ENCODE results near the gene LRP1. TPM values are rescaled to one million over a fixed set of nuclear protein-coding genes. Genes with fewer than 3 reads are reported as not detected.

Gene LRP1
- total RNA-seq, 1 donor from 2014 or later: 24.7 TPM

- no peaks in the 10 kb centered on the region for H3K9me3 Mint-ChIP-seq (ENCODE audit: unreplicated experiment)
- H3K36me3 Mint-ChIP-seq (ENCODE audit: low read depth, unreplicated experiment): no peaks in the 10 kb centered on the region
- no peak for DNase-seq (ENCODE audit: low spot score)
- no peak overlapping the region for H3K4me3 Mint-ChIP-seq (ENCODE audit: unreplicated experiment)
- H3K4me1 Mint-ChIP-seq (ENCODE audit: unreplicated experiment): no peaks in the 10 kb centered on the region
- H3K27ac Mint-ChIP-seq (ENCODE audit: unreplicated experiment): no peak overlapping the region
- H3K27me3 Mint-ChIP-seq (ENCODE audit: unreplicated experiment): peaks cover 2% of the 10 kb centered on the region
- no peak for TF ChIP-seq CTCF (IDR thresholded peaks at IDR 0.05; ENCODE audit: unreplicated experiment)
Measured at GRCh38 chr12:57123813-57124212, 4.5 kb upstream of the LRP1 start.

GRCh38 chr12:57124261-57124877 lies 3.9 kb upstream of the LRP1 start:
- peak; percentile 81 for DNase-seq (ENCODE audit: low spot score)
- H3K27me3 Mint-ChIP-seq (ENCODE audit: unreplicated experiment): peaks cover 2% of the 10 kb centered on the region
- no peaks in the 10 kb centered on the region for H3K4me1 Mint-ChIP-seq (ENCODE audit: unreplicated experiment)
- no peak overlapping the region for H3K27ac Mint-ChIP-seq (ENCODE audit: unreplicated experiment)
- no peaks in the 10 kb centered on the region for H3K36me3 Mint-ChIP-seq (ENCODE audit: low read depth, unreplicated experiment)
- no peaks in the 10 kb centered on the region for H3K9me3 Mint-ChIP-seq (ENCODE audit: unreplicated experiment)
- peak; percentile 97 for TF ChIP-seq CTCF (IDR thresholded peaks at IDR 0.05; ENCODE audit: unreplicated experiment)
- no peak overlapping the region for H3K4me3 Mint-ChIP-seq (ENCODE audit: unreplicated experiment)

- TF ChIP-seq CTCF (IDR thresholded peaks at IDR 0.05; ENCODE audit: unreplicated experiment): no peak
- Mint-ChIP-seq H3K27ac (ENCODE audit: unreplicated experiment) (no peak overlapping the region), H3K9me3 (ENCODE audit: unreplicated experiment) (no peaks in the 10 kb centered on the region), H3K4me3 (ENCODE audit: unreplicated experiment) (no peak overlapping the region), H3K27me3 (ENCODE audit: unreplicated experiment) (peaks cover 4% of the 10 kb centered on the region), H3K36me3 (ENCODE audit: low read depth, unreplicated experiment) (no peaks in the 10 kb centered on the region), H3K4me1 (ENCODE audit: unreplicated experiment) (peaks cover 9% of the 10 kb centered on the region)
- no peak for DNase-seq (ENCODE audit: low spot score)
Measured at GRCh38 chr12:57126061-57126460, 2.2 kb upstream of the LRP1 start.

GRCh38 chr12:57126561-57126960 lies 1.7 kb upstream of the LRP1 start:
- Mint-ChIP-seq H3K27me3 (ENCODE audit: unreplicated experiment) (peaks cover 7% of the 10 kb centered on the region), H3K9me3 (ENCODE audit: unreplicated experiment) (no peaks in the 10 kb centered on the region), H3K27ac (ENCODE audit: unreplicated experiment) (no peak overlapping the region), H3K4me3 (ENCODE audit: unreplicated experiment) (no peak overlapping the region), H3K4me1 (ENCODE audit: unreplicated experiment) (peaks cover 14% of the 10 kb centered on the region), H3K36me3 (ENCODE audit: low read depth, unreplicated experiment) (no peaks in the 10 kb centered on the region)
- no peak for TF ChIP-seq CTCF (IDR thresholded peaks at IDR 0.05; ENCODE audit: unreplicated experiment)
- DNase-seq (ENCODE audit: low spot score): no peak

- Mint-ChIP-seq H3K27ac (ENCODE audit: unreplicated experiment) (no peak overlapping the region), H3K4me1 (ENCODE audit: unreplicated experiment) (peaks cover 19% of the 10 kb centered on the region), H3K36me3 (ENCODE audit: low read depth, unreplicated experiment) (no peaks in the 10 kb centered on the region), H3K9me3 (ENCODE audit: unreplicated experiment) (no peaks in the 10 kb centered on the region), H3K4me3 (ENCODE audit: unreplicated experiment) (peak overlapping the region; percentile 86), H3K27me3 (ENCODE audit: unreplicated experiment) (peaks cover 7% of the 10 kb centered on the region)
- DNase-seq (ENCODE audit: low spot score): peak; percentile 63
- TF ChIP-seq CTCF (IDR thresholded peaks at IDR 0.05; ENCODE audit: unreplicated experiment): no peak
Measured at GRCh38 chr12:57127101-57127725, 1.1 kb upstream of the LRP1 start.
